ENCODE results near the gene CFAP299.

GRCh38 chr4:80948141-80948540 lies 612.6 kb downstream of the CFAP299 start:
- no peak for TF ChIP-seq ATF3 (IDR thresholded peaks at IDR 0.05)
- no peak for TF ChIP-seq ATF3 (CRISPR knock-in tag; conservative IDR thresholded peaks at IDR 0.05)
- no peak for TF ChIP-seq CTCF (IDR thresholded peaks at IDR 0.05 in 2 of 3, conservative IDR thresholded peaks at IDR 0.05 in 1 of 3; ENCODE audit: insufficient read depth in 2 of 3, low read depth in 1 of 3, low read length in 3 of 3)
- no peak for TF ChIP-seq REST (IDR thresholded peaks at IDR 0.05; ENCODE audit: borderline replicate concordance)
- TF ChIP-seq REST (CRISPR knock-in tag; IDR thresholded peaks at IDR 0.05; ENCODE audit: low read depth), result no peak
- TF ChIP-seq BRD9 (IDR thresholded peaks at IDR 0.05; ENCODE audit: low read depth, partially characterized antibody), result no peak
- no peak for TF ChIP-seq FOXK2 (conservative IDR thresholded peaks at IDR 0.05 in 1 of 2, IDR thresholded peaks at IDR 0.05 in 1 of 2; ENCODE audit: low read depth in 2 of 2)
- TF ChIP-seq HDAC6 (IDR thresholded peaks at IDR 0.05; ENCODE audit: low read depth, low read length), result no peak
- TF ChIP-seq POLR2AphosphoS5 (IDR thresholded peaks at IDR 0.05; ENCODE audit: control insufficient read depth, insufficient read depth, low read depth, low read length), result no peak
- TF ChIP-seq RBM39 (optimal IDR thresholded peaks at IDR 0.05; ENCODE audit: low read depth, low read length), result no peak
- no peak for TF ChIP-seq ZNF121 (CRISPR knock-in tag; conservative IDR thresholded peaks at IDR 0.05)
- TF ChIP-seq, protein P1, sequence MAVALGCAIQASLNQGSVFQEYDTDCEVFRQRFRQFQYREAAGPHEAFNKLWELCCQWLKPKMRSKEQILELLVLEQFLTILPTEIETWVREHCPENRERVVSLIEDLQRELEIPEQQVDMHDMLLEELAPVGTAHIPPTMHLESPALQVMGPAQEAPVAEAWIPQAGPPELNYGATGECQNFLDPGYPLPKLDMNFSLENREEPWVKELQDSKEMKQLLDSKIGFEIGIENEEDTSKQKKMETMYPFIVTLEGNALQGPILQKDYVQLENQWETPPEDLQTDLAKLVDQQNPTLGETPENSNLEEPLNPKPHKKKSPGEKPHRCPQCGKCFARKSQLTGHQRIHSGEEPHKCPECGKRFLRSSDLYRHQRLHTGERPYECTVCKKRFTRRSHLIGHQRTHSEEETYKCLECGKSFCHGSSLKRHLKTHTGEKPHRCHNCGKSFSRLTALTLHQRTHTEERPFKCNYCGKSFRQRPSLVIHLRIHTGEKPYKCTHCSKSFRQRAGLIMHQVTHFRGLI (CRISPR knock-in tag; IDR thresholded peaks at IDR 0.05), result no peak
- no peak for TF ChIP-seq IRF1 (CRISPR knock-in tag; IDR thresholded peaks at IDR 0.05; ENCODE audit: borderline replicate concordance)
- TF ChIP-seq, protein P2, sequence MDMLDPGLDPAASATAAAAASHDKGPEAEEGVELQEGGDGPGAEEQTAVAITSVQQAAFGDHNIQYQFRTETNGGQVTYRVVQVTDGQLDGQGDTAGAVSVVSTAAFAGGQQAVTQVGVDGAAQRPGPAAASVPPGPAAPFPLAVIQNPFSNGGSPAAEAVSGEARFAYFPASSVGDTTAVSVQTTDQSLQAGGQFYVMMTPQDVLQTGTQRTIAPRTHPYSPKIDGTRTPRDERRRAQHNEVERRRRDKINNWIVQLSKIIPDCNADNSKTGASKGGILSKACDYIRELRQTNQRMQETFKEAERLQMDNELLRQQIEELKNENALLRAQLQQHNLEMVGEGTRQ (CRISPR knock-in tag; IDR thresholded peaks at IDR 0.05), result no peak
- TF ChIP-seq GTF3C2 (IDR thresholded peaks at IDR 0.05; ENCODE audit: borderline replicate concordance, extremely low read depth, insufficient read length), result no peak

Data from K562 (cell line).